ENCODE data around the gene BRSK2.

GRCh38 chr11:1425439-1425838, 35.7 kb downstream of the BRSK2 start:
- TF ChIP-seq ZEB2 (IDR thresholded peaks at IDR 0.05) (no peak), TAF15 (IDR thresholded peaks at IDR 0.05; ENCODE audit: low read depth, low read length) (no peak), SPI1 (IDR thresholded peaks at IDR 0.05; ENCODE audit: borderline replicate concordance, low read depth, low read length) (no peak), POLR2A (conservative IDR thresholded peaks at IDR 0.05) (no peak), SIN3B (IDR thresholded peaks at IDR 0.05; ENCODE audit: low read depth) (no peak), KDM4B (IDR thresholded peaks at IDR 0.05; ENCODE audit: borderline replicate concordance in 2 of 2, low read depth in 1 of 2) (no peak), STAT6 (CRISPR knock-in tag; IDR thresholded peaks at IDR 0.05) (no peak), TAF1 (IDR thresholded peaks at IDR 0.05; ENCODE audit: control insufficient read depth, extremely low read depth, insufficient read depth, low read length, severe bottlenecking) (no peak), ZNF143 (CRISPR knock-in tag; IDR thresholded peaks at IDR 0.05) (no peak), MAFK (IDR thresholded peaks at IDR 0.05; ENCODE audit: low read length) (no peak), YY1 (IDR thresholded peaks at IDR 0.05; ENCODE audit: borderline replicate concordance in 1 of 3, control insufficient read depth in 1 of 3, extremely low read depth in 1 of 3, insufficient read depth in 3 of 3, insufficient read length in 1 of 3, insufficient replicate concordance in 2 of 3, low read depth in 1 of 3, low read length in 2 of 3) (no peak), GTF3C2 (IDR thresholded peaks at IDR 0.05; ENCODE audit: borderline replicate concordance, extremely low read depth, insufficient read length) (no peak), SMC3 (conservative IDR thresholded peaks at IDR 0.05; ENCODE audit: insufficient read depth, low read depth, low read length) (no peak), EP300 (IDR thresholded peaks at IDR 0.05; ENCODE audit: low read length) (no peak)

Measured in K562 (cell line).